Fibroblast of the aortic adventitia (primary cell): ENCODE measurements around the gene RGPD8. TPM values are rescaled to one million over a fixed set of nuclear protein-coding genes. Genes with fewer than 3 reads are reported as not detected.
A peak's percentile ranks its signal among the peaks of the same experiment; 100 is the strongest.

Experiments used
- DNase-seq: peaks from one replicate; pipeline ENCODE4 v3.0.0-alpha.2; 2010; ENCODE audit warnings: low read depth
- H3K4me3 ChIP-seq: 2 replicates; pipeline ENCODE4 v1.5.1; 2011; ENCODE audit warnings: low read depth, mild to moderate bottlenecking, control low read depth, low read length, moderate library complexity
- CTCF ChIP-seq: IDR thresholded peaks from 2 replicates; pipeline ENCODE4 v1.5.1; 2011; ENCODE audit warnings: mild to moderate bottlenecking, low read length, control low read depth, inconsistent platforms; ENCODE audit not compliant: insufficient read depth
- small RNA-seq: library from RNA; depleted of rRNA; stranded (forward); fragments of <200 nt; gene quantifications from one replicate; pipeline ENCODE3, GENCODE V24; 2012
- total RNA-seq: library from RNA; depleted of rRNA; stranded (reverse); fragments of >200 nt; gene quantifications from 2 replicates; pipeline ENCODE4 v1.2.3, GENCODE V29; 2012; ENCODE audit warnings: low replicate concordance

Gene RGPD8
- total RNA-seq, 1 donor = 16.4 TPM

- DNase-seq = no peak
- no peak for TF ChIP-seq CTCF
- no peak overlapping the region for H3K4me3 ChIP-seq
Observed at GRCh38 chr2:112332123-112332696, 101.2 kb downstream of the RGPD8 start.

- DNase-seq = no peak
- TF ChIP-seq CTCF = no peak
- H3K4me3 ChIP-seq = no peak overlapping the region
Observed at GRCh38 chr2:112322919-112323318, 110.5 kb downstream of the RGPD8 start.

GRCh38 chr2:112321375-112322320, 111.8 kb downstream of the RGPD8 start:
- peak; percentile 58 for DNase-seq
- no peak for TF ChIP-seq CTCF
- H3K4me3 ChIP-seq = no peak overlapping the region

Small RNA genes lying within 50 kb of the gene (small RNA-seq; reads per million reads assigned to genes)
- gene AC115115.1 = not detected

Other genes starting within 250 kb of the RGPD8 start
- 17.4 and 45.1 TPM in 2 replicates for gene ZC3H8, start 178.6 kb downstream of the RGPD8 start, total RNA-seq
- gene ZC3H6, start 158.0 kb downstream of the RGPD8 start, total RNA-seq = 2.9 and 7.5 TPM in 2 replicates
- 33.6 and 75.6 TPM in 2 replicates for gene TTL, start 48.5 kb upstream of the RGPD8 start, total RNA-seq
- 12.2 and 15.3 TPM in 2 replicates for gene POLR1B, start 108.8 kb upstream of the RGPD8 start, total RNA-seq
- gene CHCHD5, start 151.0 kb upstream of the RGPD8 start, total RNA-seq = 9.2 and 13.1 TPM in 2 replicates
- 127 and 134 TPM in 2 replicates for gene SLC20A1, start 212.3 kb upstream of the RGPD8 start, total RNA-seq